GM15510 (cell line): ENCODE results near the gene USF1.
A peak's percentile ranks its signal among the peaks of the same experiment; 100 is the strongest.

Source experiments
- POLR2A ChIP-seq: IDR thresholded peaks from 3 replicates; pipeline ENCODE4 v1.6.1; 2011; ENCODE audit warnings: borderline replicate concordance; ENCODE audit not compliant: insufficient read length; ENCODE audit errors: extremely low read depth

Gene USF1

GRCh38 chr1:161045736-161046604 lies at the start of gene USF1:
Gene USF1, minus strand, starts transcription at chr1:161045977. Its CDS starts 2,702 bp downstream, at chr1:161043275.
- peak; percentile 69 for TF ChIP-seq POLR2A

- no peak for TF ChIP-seq POLR2A
Observed at GRCh38 chr1:161095230-161095629, 49.5 kb upstream of the USF1 start.

GRCh38 chr1:161094481-161094880 lies 48.7 kb upstream of the USF1 start:
- no peak for TF ChIP-seq POLR2A

- no peak for TF ChIP-seq POLR2A
Observed at GRCh38 chr1:161092621-161093028, 46.8 kb upstream of the USF1 start.

- TF ChIP-seq POLR2A = no peak
Observed at GRCh38 chr1:161091796-161092507, 46.2 kb upstream of the USF1 start.

GRCh38 chr1:161091093-161091492 lies 45.3 kb upstream of the USF1 start:
- no peak for TF ChIP-seq POLR2A

GRCh38 chr1:161090617-161091016 lies 44.8 kb upstream of the USF1 start:
- no peak for TF ChIP-seq POLR2A

- TF ChIP-seq POLR2A = no peak
Observed at GRCh38 chr1:161089938-161090337, 44.2 kb upstream of the USF1 start.

GRCh38 chr1:161089251-161089924 lies 43.6 kb upstream of the USF1 start, which contains the start of gene NECTIN4:
Gene NECTIN4, minus strand, starts transcription at chr1:161089558. Its CDS starts 262 bp downstream, at chr1:161089296.
- TF ChIP-seq POLR2A = no peak

GRCh38 chr1:161088587-161089110 lies 42.9 kb upstream of the USF1 start:
- TF ChIP-seq POLR2A = no peak

GRCh38 chr1:161086457-161086856 lies 40.7 kb upstream of the USF1 start:
- no peak for TF ChIP-seq POLR2A

- TF ChIP-seq POLR2A = no peak
Observed at GRCh38 chr1:161085165-161085564, 39.4 kb upstream of the USF1 start.

- TF ChIP-seq POLR2A = no peak
Observed at GRCh38 chr1:161084597-161084988, 38.8 kb upstream of the USF1 start.

GRCh38 chr1:161083748-161084596 lies 38.2 kb upstream of the USF1 start:
- TF ChIP-seq POLR2A = no peak
